Sigmoid colon (tissue), 4 donors: Measurements from ENCODE around the gene GANAB.

Source experiments
- EP300 ChIP-seq, 4 donors: sonication (generic); formaldehyde crosslinking; IDR thresholded peaks; one replicate each; pipeline ENCODE4 v1.6.1; 2017; ENCODE audit warnings: antibody characterized with exemption in 4 of 4
- POLR2A ChIP-seq, 2 donors: fragments of 450-650 bp; IDR thresholded peaks; one replicate each; pipeline ENCODE4 v1.6.1; 2016; ENCODE audit warnings: antibody characterized with exemption in 2 of 2, mild to moderate bottlenecking in 2 of 2, moderate library complexity in 2 of 2
- POLR2AphosphoS5 ChIP-seq, 4 donors: sonication (generic); formaldehyde crosslinking; IDR thresholded peaks; one replicate each; pipeline ENCODE4 v1.6.1; 2017; ENCODE audit warnings: antibody characterized with exemption in 4 of 4
- TF ChIP-seq, protein P1 (sequence below), 4 experiments: fragments of 450-650 bp in 3 of 4; fragments of 200-600 bp in 1 of 4; IDR thresholded peaks; one replicate each; pipeline ENCODE4 v1.5.1; 2016 to 2019; ENCODE audit warnings: antibody characterized with exemption in 4 of 4, mild to moderate bottlenecking in 3 of 4, moderate library complexity in 2 of 4

DNA sequence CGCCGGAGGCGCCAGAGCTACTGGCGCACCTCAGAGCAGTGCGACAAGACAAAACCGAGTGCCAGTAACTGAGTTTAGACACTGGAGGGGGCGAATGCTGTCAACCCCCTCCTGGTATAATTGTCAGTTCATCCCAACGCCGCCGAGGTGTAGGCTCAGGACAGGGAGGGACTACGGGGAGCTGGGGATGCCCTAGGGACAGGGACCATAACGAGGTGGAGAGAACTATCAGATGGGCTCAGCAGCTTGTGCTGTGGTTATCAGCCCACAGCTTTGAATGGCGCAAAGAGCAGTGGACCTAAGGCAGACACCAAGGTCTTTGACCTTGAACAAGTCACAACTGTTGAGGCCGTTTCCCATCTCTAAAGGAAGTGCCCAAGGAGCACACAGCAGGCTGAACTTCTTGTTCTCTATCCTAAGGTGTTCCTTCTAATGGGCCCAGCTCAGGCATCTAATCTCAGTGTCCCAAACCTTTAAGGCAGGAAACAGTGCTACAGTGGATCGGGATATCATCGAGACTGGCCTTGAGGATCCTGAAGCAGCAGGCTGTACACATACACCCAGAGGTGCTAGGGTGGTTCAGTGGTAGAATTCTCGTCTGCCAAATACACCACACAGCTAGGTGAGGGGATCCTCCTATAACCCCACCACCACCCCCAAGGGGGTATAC is 54.1 kb downstream of the GANAB start:
- TF ChIP-seq, protein P1, sequence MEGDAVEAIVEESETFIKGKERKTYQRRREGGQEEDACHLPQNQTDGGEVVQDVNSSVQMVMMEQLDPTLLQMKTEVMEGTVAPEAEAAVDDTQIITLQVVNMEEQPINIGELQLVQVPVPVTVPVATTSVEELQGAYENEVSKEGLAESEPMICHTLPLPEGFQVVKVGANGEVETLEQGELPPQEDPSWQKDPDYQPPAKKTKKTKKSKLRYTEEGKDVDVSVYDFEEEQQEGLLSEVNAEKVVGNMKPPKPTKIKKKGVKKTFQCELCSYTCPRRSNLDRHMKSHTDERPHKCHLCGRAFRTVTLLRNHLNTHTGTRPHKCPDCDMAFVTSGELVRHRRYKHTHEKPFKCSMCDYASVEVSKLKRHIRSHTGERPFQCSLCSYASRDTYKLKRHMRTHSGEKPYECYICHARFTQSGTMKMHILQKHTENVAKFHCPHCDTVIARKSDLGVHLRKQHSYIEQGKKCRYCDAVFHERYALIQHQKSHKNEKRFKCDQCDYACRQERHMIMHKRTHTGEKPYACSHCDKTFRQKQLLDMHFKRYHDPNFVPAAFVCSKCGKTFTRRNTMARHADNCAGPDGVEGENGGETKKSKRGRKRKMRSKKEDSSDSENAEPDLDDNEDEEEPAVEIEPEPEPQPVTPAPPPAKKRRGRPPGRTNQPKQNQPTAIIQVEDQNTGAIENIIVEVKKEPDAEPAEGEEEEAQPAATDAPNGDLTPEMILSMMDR (IDR thresholded peaks at IDR 0.05), result no peak
- TF ChIP-seq POLR2AphosphoS5 (IDR thresholded peaks at IDR 0.05) (no peak), POLR2A (IDR thresholded peaks at IDR 0.05) (no peak), EP300 (IDR thresholded peaks at IDR 0.05) (no peak)
